ENCODE data around the gene STAM2.
A peak's percentile ranks its signal among the peaks of the same experiment; 100 is the strongest.
"Not testable (repeated sequence)": the region's sequence is repeated elsewhere in the genome, so short reads cannot be mapped to it uniquely, and the experiment has no call there.

STAM2 gene

GRCh38 chr2:152175368-152176112, at the start of gene STAM2:
Gene STAM2 (minus strand): TSS chr2:152175763. CDS start chr2:152175642, 121 bp downstream.
- DNase-seq, result peak; percentile 76

DNA sequence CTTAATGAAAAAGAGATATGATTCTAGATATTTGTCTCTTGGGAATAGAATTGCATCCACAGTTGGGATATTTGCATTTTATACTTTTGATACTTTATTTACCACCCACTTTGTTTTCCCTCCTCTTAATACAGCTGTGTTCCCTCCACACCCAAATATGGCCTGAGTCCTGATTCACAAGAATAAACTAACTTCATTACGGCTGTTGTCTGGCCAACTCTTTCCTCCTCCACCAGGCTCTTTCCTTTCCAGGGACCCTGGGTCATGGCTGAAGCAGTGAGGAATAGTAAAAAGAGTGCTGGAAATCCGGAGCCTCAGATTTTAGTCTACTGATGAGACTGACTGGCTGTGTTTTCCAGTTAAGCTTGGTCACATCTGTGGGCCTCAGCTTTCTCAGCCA, 48.4 kb upstream of the STAM2 start:
- DNase-seq, result no peak

DNA sequence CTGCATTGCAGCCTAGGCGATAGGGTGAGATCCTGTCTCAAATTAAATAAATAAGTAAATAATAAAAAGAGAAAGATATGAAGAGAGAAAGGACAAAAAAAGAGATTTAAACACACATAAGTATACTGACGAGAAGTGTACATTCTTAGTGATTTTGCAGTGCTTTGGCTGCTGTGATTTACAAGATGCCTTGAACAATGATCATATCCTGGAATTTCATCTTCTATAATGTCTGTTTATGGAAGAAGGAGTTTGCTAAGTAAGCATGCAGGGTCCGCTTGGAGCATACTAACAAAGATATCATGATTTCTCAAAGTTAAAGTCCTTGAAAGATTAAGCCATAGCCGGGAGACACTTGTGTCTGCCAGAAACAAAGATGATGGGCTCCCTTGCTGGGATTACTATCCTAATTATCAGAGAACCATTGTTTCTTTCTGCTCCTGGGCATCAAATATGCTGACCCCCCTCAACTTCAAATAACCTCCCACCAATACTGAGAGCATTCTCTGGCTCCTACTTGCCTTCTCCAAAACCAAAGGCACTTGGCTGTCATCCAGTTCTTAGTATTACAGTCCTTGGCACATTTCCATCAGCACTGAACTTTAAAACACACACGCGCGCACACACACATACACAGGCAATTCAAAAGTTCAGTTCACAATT, 47.5 kb upstream of the STAM2 start:
- DNase-seq, result no peak

- DNase-seq, result no peak
Measured at GRCh38 chr2:152221839-152222238, 46.3 kb upstream of the STAM2 start.

DNA sequence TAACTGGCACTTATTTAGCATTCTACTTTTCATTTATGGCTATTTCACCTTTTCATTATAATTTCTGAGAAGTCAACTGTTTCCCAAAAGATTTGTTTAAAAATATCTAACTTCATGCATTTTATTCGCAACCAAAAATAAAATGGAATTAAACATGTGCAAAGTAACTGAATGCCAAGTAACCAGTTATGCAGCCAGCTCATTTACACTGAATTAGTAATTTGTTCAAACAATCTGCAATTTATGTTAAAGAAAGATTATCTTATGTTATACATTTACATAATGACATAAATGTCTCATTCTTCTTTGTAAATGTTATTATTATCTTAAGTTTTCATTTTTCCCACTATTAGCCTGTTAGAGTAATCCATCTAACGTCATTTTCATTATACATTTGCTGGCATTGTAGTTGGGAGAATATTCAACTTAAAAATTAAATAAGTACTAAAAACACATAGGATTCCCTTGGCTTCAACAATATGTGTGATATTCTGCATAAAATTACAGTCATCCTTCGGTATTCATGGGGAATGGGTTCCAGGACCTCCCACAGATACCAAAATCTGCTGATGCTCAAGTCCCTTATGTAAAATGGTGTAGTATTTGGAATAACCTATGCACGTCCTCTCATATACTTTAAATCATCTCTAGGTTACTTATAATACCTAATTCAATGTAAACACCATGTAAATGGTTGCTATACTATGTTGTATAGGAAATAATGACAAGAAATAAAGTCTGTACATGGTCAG, 43.7 kb upstream of the STAM2 start:
- DNase-seq, result no peak

- no peak for DNase-seq
Measured at GRCh38 chr2:152201466-152201830, 25.9 kb upstream of the STAM2 start.

DNA sequence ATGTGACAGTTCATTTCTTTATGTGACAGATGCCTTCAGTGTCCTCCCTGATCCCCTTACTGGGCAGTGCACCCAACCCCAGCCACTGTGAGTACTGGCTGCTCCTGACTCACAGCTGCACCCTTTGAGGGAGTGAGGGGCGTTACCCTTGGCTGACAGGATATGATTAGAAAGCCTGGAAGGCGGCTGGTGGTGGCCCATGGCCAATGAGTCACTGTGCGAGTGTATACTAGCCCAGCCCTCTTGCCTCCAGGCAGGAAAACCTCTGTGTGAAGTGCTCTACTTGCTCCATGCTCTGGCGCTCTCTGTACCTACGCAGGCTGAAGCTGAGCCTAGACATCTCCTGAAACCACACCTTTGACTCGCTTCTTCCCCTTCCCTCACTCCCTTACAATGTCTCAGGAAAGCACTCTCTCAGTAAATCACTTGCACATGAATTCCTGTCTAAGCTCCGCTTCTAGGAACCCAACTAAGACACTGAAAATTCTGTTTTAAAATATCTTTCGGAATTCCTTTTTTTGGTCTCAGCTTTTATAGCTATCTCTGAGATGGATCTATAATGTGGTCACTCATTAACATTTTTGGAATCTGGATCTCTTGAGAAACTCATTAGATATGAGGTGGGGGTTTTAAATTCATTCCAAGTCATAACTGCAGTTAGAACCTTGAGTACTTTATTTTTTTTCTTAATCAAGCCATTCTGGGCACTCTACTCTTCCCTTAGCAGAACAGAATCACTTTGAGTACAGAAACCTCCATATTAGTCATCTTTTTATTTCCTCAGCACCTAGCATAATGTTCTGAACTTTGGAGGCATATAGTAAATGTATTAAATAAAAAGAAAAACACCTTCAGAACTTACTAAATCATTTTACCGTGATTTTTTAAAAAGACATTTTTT, 25.3 kb upstream of the STAM2 start:
- peak; percentile 1 for DNase-seq

DNA sequence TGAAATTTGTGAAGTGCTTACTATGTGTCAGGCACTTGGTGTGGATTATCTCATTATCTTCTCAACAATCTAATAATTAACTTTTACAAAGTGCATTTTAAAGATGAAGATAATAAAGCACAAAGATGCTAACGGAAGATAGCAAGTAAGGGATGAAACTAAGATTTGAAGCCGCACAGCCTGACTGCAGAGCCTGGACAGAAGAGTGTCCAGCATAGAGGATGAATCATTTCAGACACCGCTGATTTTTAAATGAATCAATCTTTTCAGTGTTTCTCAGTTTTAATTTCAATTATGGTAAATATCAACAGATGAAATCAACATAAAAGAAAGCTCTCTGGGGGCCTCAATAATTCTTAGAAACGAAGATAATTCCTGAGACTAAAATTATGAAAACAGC, 24.5 kb upstream of the STAM2 start:
- no peak for DNase-seq

DNA sequence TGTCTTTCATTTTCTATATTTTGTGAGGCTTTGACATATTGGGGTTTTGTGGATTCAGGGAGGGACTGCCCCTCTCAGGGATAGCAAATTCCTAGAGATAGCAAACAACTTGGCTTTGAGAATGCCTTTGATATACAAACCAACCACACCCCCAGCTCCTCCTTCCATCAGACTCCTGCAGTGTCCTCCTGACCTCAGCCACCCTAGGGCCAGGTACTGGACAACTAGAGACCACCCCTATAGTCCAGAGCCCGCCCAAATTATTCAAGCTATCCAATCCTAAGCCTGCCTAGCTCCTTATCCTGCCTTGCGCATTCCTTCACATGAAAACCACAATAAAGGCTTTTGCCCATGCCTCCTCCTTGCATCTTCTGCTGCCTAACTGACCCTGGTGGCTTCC, 22.9 kb upstream of the STAM2 start:
- no peak for DNase-seq

GRCh38 chr2:152197508-152198284, 22.1 kb upstream of the STAM2 start:
- not testable (repeated sequence) for DNase-seq

DNA sequence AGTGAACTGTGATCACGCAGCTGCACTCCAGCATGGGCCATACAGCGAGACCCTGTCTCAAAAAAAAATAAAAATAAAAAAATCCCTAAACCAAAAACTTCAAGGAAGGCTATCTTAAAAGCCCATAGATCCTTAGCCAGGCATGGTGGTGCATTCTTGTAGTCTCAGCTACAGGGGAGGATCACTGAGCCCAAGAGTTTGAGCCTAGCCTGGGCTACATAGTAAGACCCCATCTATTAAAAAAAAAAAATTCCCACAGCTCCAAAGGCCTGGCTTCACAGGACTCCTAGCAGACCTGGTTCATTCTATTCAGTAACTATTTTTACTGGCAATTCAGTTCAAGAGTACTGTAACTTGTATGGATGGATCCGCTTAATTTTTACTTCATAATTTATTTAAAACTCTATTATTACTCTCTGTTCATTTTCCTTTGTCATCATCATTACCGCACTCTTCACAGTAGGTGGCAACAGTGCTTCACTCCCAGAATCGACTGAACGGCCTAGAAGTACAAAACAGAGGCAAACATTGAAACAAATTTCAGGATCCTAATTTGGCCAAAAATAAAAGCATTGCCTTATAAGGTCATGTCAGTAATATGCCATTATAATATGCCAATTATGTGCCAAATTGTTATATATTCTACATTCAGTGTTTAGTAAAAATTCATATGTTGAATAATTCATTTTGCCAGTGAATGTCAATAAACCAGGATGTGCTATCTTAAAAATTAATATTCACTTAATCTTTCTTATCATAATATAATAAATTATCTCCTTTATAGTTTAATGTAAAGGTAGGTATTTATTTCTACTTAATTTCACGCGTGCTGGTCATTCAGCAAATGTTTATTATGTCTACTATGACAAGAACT, 14.3 kb upstream of the STAM2 start:
- peak; percentile 9 for DNase-seq

- DNase-seq, result not testable (repeated sequence)
Measured at GRCh38 chr2:152186808-152187207, 11.2 kb upstream of the STAM2 start.

DNA sequence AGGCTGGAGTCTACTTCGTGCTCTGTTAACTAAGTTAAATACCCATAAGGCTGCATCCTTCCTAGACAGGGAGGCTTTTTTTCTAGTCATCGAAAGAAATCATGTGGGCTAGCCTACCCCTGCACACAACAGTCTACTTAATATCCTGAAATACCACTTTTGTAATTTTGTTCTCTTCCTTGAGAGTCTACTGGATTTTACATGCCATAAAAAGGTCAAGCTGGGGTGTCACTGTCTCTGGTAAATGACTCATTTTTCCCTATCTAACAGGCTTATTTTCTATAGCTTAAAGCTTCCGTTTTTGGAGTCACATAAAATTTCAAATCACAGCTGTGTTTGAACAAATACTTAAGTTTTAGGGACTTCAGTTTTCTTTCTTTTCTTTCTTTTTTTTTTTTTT, 10.7 kb upstream of the STAM2 start:
- no peak for DNase-seq

- DNase-seq, result no peak
Measured at GRCh38 chr2:152183401-152184073, 8.0 kb upstream of the STAM2 start.

DNA sequence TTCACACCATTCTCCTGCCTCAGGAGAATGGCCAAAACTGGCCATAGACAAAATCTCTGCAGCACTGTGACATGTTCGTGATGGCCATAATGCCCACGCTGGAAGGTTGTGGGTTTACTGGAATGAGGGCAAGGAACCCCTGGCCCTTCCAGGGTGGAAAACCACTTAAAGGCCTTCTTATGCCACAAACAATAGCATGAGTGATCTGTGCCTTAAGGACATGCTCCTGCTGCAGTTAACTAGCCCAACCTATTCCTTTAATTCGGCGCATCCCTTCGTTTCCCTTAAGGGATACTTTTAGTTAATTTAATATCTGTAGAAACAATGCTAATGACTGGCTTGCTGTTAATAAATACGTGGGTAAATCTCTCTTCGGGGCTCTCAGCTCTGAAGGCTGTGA, 2.1 kb upstream of the STAM2 start:
- not testable (repeated sequence) for DNase-seq

DNA sequence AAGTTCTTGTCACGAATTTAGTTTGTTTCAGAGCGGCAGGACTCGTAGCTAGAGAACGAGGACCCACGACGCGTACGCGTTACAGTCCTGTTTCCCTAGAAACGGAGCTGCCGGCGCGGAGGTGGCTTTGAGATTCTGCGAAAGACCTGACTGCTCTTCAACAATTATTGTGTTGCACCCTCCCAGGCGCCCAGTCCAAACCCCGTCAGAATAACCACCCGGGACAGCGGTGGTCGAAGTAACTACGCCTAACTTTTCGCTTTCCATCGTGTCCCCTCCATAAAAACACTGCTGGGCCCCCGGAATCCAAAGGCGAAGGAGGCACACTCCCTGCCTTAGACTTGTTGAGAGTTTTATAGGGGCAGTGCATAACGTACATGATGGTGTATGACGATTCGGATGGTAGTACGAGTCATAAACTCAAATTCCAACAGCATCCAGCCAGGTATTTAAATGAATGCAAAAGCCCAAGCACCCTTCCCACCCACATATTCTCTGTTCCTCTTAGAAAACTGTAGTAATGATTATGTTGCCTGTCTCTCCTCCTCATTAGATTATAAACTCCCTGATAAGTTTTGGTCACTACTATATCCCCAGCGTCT, 651 bp upstream of the STAM2 start:
- DNase-seq, result peak; percentile 13

DNA sequence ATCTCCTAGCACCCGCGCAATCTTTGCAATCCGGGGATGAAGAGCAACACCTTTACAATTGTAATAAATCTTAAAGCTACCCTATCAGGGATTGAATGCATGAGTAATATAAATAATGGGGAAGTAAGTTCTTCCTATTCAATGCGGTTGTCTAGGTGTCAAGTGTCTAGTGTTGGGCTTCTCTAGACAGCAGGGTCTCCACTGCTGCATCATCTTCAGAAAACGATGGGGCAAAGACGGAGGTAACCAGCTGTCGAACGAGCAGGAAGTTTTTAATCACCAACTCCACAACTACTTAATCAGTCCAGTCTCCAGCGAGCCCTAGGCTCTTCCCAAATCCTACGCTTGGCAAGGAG, 573 bp downstream of the STAM2 start:
- no peak for DNase-seq

DNA sequence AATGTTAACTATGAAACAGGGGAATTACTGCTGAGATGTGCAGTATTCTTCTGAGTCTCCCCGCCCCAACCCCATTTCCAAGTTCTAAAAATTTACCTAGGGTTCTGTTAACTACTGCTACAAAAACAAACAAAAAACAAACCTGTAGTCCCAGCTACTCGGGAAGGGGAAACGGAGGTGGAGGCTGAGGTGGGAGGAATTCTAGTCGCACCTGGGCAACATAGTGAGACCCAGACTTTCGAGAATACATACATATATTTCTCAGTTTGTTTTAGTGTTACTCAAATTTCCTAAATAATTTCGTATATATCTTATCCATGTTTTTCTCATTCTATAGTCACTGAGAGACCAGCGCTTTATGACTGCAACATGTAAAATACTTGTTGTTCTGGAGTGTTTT, 989 bp downstream of the STAM2 start:
- no peak for DNase-seq

GRCh38 chr2:152173831-152174230, 1.7 kb downstream of the STAM2 start:
- DNase-seq, result no peak

GRCh38 chr2:152172201-152172785, 3.3 kb downstream of the STAM2 start:
- not testable (repeated sequence) for DNase-seq

Measured in NCI-H146 (cell line).